ENCODE data around the gene ABRAXAS1. TPM values are rescaled to one million over a fixed set of nuclear protein-coding genes. Genes with fewer than 3 reads are reported as not detected.
"Not testable (repeated sequence)": the region's sequence is repeated elsewhere in the genome, so short reads cannot be mapped to it uniquely, and the experiment has no call there.

The ABRAXAS1 gene
- total and polyA plus RNA-seq, 8 donors, result 10.7 to 55.5 (median 50.4) TPM

GRCh38 chr4:83498187-83498586 lies 13.3 kb upstream of the ABRAXAS1 start:
- ATAC-seq, result no peak
- no peaks in the 10 kb centered on the region for H3K9me3 ChIP-seq

GRCh38 chr4:83496085-83496917 lies 11.4 kb upstream of the ABRAXAS1 start:
- DNase-seq; intact Hi-C loops (cut with DNase I); ATAC-seq: not testable (repeated sequence)

More at GRCh38 chr4:83498187-83498586, 13.3 kb upstream of the ABRAXAS1 start:
- no peak for TF ChIP-seq CTCF (IDR thresholded peaks at IDR 0.05)
- intact Hi-C loops (cut with DNase I), result no loop called here
- DNase-seq, result no peak
- Histone ChIP-seq H3K4me3 (no peak overlapping the region), H3K27me3 (no peaks in the 10 kb centered on the region), H3K4me1 (no peaks in the 10 kb centered on the region), H3K27ac (no peak overlapping the region), H3K36me3 (no peaks in the 10 kb centered on the region)

GRCh38 chr4:83490876-83491450 lies 6.1 kb upstream of the ABRAXAS1 start:
- Histone ChIP-seq H3K27me3 (no peaks in the 10 kb centered on the region), H3K4me1 (peaks cover 0 to 4% of the 10 kb centered on the region in 2 donors), H3K9me3 (no peaks in the 10 kb centered on the region), H3K27ac (no peak overlapping the region), H3K4me3 (no peak overlapping the region), H3K36me3 (no peaks in the 10 kb centered on the region)
- TF ChIP-seq CTCF (IDR thresholded peaks at IDR 0.05), result peak; percentile 43 to 49
- intact Hi-C loops (cut with DNase I), result no loop called here
- ATAC-seq (peak; percentile 72), DNase-seq (peak in 1 of 4 donors; percentile 21)

More at GRCh38 chr4:83496085-83496917, 11.4 kb upstream of the ABRAXAS1 start:
- H3K27me3 ChIP-seq, H3K4me3 ChIP-seq, H3K27ac ChIP-seq, H3K4me1 ChIP-seq, H3K9me3 ChIP-seq, H3K36me3 ChIP-seq: not testable (repeated sequence)

GRCh38 chr4:83489711-83490326 lies 4.9 kb upstream of the ABRAXAS1 start:
- Histone ChIP-seq H3K36me3 (no peaks in the 10 kb centered on the region), H3K27ac (no peak overlapping the region), H3K4me1 (peaks cover 5 to 12% of the 10 kb centered on the region in 2 donors), H3K4me3 (no peak overlapping the region), H3K9me3 (no peaks in the 10 kb centered on the region), H3K27me3 (no peaks in the 10 kb centered on the region)
- no peak for DNase-seq
- no peak for ATAC-seq
- no peak for TF ChIP-seq CTCF (IDR thresholded peaks at IDR 0.05)
- intact Hi-C loops (cut with DNase I), result no loop called here

GRCh38 chr4:83486457-83487129 lies 1.7 kb upstream of the ABRAXAS1 start:
- no peak for ATAC-seq
- intact Hi-C loops (cut with DNase I), result no loop called here
- no peak overlapping the region for H3K4me3 ChIP-seq
- H3K27ac ChIP-seq, result no peak overlapping the region
- H3K4me1 ChIP-seq, result peaks cover 8 to 22% of the 10 kb centered on the region in 2 donors
- no peaks in the 10 kb centered on the region for H3K36me3 ChIP-seq
- no peaks in the 10 kb centered on the region for H3K27me3 ChIP-seq
- no peak for DNase-seq
- no peaks in the 10 kb centered on the region for H3K9me3 ChIP-seq
- no peak for TF ChIP-seq CTCF (IDR thresholded peaks at IDR 0.05)

All from left lung (tissue), 10 donors.